GM04504 (cell line): ENCODE results near the gene EGLN2.
A peak's percentile ranks its signal among the peaks of the same experiment; 100 is the strongest.
"Not testable (repeated sequence)": the region's sequence is repeated elsewhere in the genome, so short reads cannot be mapped to it uniquely, and the experiment has no call there.

Experiments
- DNase-seq: peaks from one replicate; pipeline ENCODE4 v3.0.0-alpha.2; 2012; ENCODE audit warnings: low read depth

The EGLN2 gene

GRCh38 chr19:40798683-40799557, at the start of gene EGLN2:
Gene EGLN2 (plus strand): TSS chr19:40799191. CDS start chr19:40800573, 1,382 bp downstream.
- DNase-seq, result peak; percentile 99

GRCh38 chr19:40750058-40750873, 48.7 kb upstream of the EGLN2 start, which contains the start of gene ACTMAP:
Gene ACTMAP (minus strand): TSS chr19:40750477. CDS start chr19:40749803, 674 bp downstream.
- DNase-seq, result peak; percentile 100

- peak; percentile 96 for DNase-seq
Observed at GRCh38 chr19:40750874-40751537, 48.0 kb upstream of the EGLN2 start, which contains the start of gene SNRPA. Gene SNRPA (plus strand): TSS chr19:40751203. CDS start chr19:40751409, 206 bp downstream.

GRCh38 chr19:40752257-40752781, 46.7 kb upstream of the EGLN2 start:
- no peak for DNase-seq

- no peak for DNase-seq
Observed at GRCh38 chr19:40754611-40755247, 44.3 kb upstream of the EGLN2 start.

- no peak for DNase-seq
Observed at GRCh38 chr19:40755248-40755624, 43.8 kb upstream of the EGLN2 start.

- DNase-seq, result no peak
Observed at GRCh38 chr19:40755791-40756190, 43.2 kb upstream of the EGLN2 start.

GRCh38 chr19:40756502-40757110, 42.4 kb upstream of the EGLN2 start:
- DNase-seq, result no peak

GRCh38 chr19:40758491-40758890, 40.5 kb upstream of the EGLN2 start:
- DNase-seq, result no peak

GRCh38 chr19:40759352-40759751, 39.6 kb upstream of the EGLN2 start:
- no peak for DNase-seq

GRCh38 chr19:40762754-40763470, 36.1 kb upstream of the EGLN2 start:
- no peak for DNase-seq

- DNase-seq, result no peak
Observed at GRCh38 chr19:40763526-40763925, 35.5 kb upstream of the EGLN2 start.

- DNase-seq, result no peak
Observed at GRCh38 chr19:40763963-40764362, 35.0 kb upstream of the EGLN2 start.

GRCh38 chr19:40766385-40766784, 32.6 kb upstream of the EGLN2 start:
- DNase-seq, result not testable (repeated sequence)

GRCh38 chr19:40768869-40769268, 30.1 kb upstream of the EGLN2 start:
- no peak for DNase-seq

GRCh38 chr19:40771101-40771862, 27.7 kb upstream of the EGLN2 start:
- DNase-seq, result not testable (repeated sequence)

- DNase-seq, result no peak
Observed at GRCh38 chr19:40774916-40775631, 23.9 kb upstream of the EGLN2 start, which contains the start of gene MIA. Gene MIA (plus strand): TSS chr19:40775521. CDS start chr19:40775543, 22 bp downstream.

GRCh38 chr19:40775632-40776022, 23.4 kb upstream of the EGLN2 start:
- no peak for DNase-seq

- no peak for DNase-seq
Observed at GRCh38 chr19:40776364-40776763, 22.6 kb upstream of the EGLN2 start.
